Kasumi-1 (cell line): ENCODE data around the gene PRR20E.
"Not testable (repeated sequence)": the region's sequence is repeated elsewhere in the genome, so short reads cannot be mapped to it uniquely, and the experiment has no call there.

ENCODE experiments used
- DNase-seq, 2 experiments: peaks; one replicate each; lab custom pipeline; 2025; lab: John Stamatoyannopoulos, UW

Gene PRR20E

DNA sequence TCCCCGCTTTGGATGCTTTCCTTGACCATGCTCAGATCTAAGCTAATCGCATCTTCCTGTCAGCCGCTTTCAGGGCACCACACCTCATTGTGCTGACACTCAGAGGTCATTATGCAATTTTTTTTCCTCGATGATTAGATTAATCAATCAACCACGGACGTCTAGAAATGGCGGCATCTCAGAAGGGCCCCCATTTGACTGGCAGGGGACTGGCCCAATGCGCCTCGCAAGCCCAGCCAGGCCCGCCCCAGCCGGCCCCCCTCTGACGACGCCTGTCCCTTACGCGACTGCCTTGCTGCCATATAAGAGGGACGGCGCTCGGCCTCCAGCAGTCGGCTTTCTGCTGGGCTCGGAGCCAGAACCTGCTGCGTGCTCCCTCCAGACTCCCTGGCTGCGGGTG is at the start of gene PRR20E:
Gene PRR20E (plus strand): TSS at position 301 of the 400 bp plus-strand sequence. CDS start 387 bp downstream, outside the sequence.
- DNase-seq, result not testable (repeated sequence)

DNA sequence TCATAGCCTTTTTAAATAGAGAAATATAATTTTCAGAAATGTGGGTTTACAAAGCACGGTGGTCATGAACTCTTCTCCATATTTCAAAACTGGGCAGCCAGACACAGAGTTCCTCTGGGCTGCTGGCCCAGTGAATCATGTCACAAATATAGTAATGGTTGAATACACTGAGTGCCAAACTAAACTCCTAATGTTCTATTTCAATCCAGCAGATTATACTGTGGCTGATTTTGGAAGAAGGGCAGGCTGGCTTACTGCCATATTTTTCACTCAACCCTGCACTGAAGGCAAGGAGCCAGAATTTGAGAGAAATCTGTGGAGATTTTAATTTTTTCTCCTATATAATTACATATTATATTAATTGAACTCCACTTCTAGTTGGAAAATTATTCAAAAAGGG is 43.3 kb upstream of the PRR20E start:
- DNase-seq, result no peak

DNA sequence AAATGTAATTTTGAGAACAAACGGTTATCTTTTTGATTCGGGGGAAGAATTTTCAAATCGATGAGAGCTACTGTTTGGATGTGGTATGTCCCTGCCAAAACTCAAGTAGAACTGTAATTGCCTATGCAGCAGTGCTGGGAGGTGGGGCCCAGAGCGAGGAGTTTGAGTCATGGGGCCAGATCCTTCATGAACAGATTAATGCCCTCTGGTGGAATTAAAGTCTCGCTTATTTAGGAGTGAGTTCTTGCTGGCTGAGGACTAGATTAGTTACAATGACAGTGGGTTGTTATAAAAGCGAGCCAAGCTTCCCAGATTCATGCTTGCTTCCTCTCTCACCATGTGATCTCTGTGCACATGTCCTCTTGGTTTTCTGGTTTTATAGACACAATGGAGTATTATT is 38.1 kb upstream of the PRR20E start:
- DNase-seq, result no peak

DNA sequence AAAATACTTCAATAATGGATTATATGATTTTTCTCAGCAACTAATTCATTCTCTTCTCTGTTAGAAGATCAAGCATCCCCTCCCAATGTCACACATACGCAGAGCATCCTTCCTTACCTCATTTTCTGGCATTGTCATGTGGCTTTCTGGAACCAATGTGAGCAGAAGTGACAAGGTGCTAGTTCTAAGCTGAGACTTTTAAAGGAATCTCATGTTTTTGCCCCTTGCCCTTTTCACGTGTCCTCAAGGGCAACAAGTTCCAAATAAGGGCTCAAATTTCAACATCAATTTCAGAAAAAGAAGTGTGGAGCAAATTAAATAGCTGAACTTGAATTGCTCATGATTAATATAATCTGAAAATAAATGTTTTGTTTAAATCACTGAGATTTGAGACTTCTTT is 30.9 kb upstream of the PRR20E start:
- DNase-seq, result no peak

DNA sequence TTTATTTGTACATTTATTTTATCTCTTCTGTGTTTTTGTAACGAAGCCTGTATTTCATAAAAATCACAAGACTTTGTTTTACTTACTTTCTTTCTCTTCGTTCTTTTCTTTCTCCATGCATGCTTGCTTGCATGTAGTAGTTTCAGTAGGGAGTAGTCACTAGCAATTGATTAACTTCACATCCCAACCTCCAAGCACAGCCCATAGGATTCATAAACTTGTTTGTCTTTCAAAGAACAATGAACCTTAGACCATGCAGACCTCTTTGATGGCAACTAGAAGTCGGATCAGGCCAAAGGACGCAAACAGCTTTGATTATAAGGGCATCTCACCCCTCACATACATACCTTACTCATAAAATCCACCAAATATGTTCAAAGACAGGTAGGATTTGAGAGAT is 29.4 kb upstream of the PRR20E start:
- no peak for DNase-seq

DNA sequence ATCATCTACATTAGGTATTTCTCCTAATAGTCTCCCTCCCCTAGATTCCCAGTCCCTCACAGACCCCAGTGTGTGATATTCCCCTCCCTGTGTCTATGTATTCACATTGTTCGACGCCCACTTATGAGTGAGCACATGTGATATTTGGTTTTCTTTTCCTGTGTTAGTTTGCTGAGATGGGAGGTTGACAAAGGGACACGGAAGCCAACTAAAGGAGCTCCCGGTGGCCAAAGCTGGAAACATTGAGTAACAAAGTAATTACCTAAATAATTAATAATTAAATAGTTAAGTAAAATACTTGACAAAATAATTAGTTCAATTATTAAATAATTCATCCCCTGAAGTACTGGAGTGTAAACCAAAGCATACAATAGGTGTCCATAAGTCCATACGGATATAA is 28.0 kb upstream of the PRR20E start:
- DNase-seq, result no peak

DNA sequence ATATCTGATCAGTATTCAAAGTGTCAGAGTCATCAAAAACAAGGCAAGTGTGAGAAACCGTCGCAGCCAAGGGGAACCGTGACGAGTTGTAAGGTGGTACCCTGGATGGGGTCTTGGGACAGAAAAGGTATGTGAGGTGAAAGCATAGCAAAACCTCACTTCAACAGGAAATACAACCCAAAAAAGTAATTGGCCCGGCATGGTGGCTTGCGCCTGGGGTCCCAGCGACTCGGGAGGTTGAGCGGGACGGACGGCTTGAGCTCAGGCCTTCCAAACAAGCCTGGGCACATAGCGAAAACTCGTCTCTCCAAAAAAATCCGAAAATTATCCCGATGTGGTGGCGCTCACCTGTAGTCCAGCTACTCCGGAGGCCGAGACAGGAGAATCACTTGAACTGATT is 27.2 kb upstream of the PRR20E start:
- not testable (repeated sequence) for DNase-seq

DNA sequence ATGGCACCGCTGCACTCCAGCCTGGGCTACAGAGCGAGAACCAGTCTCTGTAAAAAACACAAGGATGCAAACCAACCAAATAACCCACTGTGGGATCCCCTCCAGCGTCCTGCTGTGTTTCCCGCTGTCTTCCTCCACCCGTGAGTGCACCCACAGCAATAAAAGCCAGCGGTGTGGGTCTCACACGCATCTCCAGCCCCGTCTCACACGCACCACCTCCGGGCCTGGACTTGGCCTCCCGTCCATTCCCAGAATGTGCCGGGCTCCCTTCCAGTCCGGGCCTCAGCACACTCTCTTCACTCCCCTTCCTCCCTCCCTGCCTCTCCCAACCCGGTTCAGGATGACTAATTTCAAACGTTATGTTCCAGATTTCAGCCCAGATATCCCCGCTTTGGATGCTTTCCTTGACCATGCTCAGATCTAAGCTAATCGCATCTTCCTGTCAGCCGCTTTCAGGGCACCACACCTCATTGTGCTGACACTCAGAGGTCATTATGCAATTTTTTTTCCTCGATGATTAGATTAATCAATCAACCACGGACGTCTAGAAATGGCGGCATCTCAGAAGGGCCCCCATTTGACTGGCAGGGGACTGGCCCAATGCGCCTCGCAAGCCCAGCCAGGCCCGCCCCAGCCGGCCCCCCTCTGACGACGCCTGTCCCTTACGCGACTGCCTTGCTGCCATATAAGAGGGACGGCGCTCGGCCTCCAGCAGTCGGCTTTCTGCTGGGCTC is 26.6 kb upstream of the PRR20E start, which contains the start of gene PRR20A:
Gene PRR20A (plus strand): TSS at position 684 of the 734 bp plus-strand sequence. CDS start 387 bp downstream, outside the sequence.
- not testable (repeated sequence) for DNase-seq

DNA sequence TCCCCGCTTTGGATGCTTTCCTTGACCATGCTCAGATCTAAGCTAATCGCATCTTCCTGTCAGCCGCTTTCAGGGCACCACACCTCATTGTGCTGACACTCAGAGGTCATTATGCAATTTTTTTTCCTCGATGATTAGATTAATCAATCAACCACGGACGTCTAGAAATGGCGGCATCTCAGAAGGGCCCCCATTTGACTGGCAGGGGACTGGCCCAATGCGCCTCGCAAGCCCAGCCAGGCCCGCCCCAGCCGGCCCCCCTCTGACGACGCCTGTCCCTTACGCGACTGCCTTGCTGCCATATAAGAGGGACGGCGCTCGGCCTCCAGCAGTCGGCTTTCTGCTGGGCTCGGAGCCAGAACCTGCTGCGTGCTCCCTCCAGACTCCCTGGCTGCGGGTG is 19.8 kb upstream of the PRR20E start, which contains the start of gene PRR20B:
Gene PRR20B (plus strand): TSS at position 301 of the 400 bp plus-strand sequence. CDS start 387 bp downstream, outside the sequence.
- DNase-seq, result not testable (repeated sequence)

DNA sequence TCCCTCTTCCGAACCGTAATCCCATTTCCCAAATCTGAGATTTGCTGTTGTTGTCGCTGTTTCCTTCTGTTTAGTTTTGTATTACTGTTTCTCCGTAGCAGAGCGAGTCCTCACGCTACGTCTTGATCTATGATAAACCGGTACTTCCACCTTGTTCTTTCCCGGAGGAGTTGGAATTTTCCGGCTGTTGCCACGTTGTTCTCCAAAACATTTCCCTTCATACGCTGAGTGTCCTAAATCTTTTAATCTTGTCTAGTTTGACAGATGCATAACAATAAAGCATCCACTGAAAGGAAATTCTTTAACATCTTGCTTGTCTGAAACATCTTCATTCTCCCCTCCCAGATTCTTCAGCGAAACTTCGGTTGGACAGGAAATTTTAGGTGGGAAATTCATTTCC is 18.9 kb upstream of the PRR20E start:
- DNase-seq, result not testable (repeated sequence)

DNA sequence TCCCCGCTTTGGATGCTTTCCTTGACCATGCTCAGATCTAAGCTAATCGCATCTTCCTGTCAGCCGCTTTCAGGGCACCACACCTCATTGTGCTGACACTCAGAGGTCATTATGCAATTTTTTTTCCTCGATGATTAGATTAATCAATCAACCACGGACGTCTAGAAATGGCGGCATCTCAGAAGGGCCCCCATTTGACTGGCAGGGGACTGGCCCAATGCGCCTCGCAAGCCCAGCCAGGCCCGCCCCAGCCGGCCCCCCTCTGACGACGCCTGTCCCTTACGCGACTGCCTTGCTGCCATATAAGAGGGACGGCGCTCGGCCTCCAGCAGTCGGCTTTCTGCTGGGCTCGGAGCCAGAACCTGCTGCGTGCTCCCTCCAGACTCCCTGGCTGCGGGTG is 13.2 kb upstream of the PRR20E start, which contains the start of gene PRR20C:
Gene PRR20C (plus strand): TSS at position 301 of the 400 bp plus-strand sequence. CDS start 387 bp downstream, outside the sequence.
- not testable (repeated sequence) for DNase-seq

DNA sequence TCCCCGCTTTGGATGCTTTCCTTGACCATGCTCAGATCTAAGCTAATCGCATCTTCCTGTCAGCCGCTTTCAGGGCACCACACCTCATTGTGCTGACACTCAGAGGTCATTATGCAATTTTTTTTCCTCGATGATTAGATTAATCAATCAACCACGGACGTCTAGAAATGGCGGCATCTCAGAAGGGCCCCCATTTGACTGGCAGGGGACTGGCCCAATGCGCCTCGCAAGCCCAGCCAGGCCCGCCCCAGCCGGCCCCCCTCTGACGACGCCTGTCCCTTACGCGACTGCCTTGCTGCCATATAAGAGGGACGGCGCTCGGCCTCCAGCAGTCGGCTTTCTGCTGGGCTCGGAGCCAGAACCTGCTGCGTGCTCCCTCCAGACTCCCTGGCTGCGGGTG is 6.7 kb upstream of the PRR20E start, which contains the start of gene PRR20D:
Gene PRR20D (plus strand): TSS at position 301 of the 400 bp plus-strand sequence. CDS start 387 bp downstream, outside the sequence.
- DNase-seq, result not testable (repeated sequence)

DNA sequence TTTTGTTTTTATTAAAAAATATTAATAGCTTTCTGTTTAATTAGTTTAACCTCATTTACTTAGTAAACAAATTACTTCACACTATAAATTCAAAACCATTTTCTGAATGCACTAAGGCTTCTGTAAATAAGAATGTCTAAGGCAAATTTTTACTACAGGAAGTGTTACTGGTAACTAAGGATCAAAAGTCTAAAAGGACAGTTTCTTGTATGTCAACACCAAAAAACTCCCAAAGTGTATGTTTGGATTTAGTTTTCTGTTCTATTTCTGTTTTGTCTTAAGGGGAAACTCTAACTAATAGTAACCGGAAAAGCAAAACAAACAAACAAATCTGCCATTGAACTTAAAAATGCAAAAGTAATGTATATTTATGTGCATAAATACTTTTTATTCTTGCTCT is 24.7 kb downstream of the PRR20E start:
- DNase-seq, result no peak

DNA sequence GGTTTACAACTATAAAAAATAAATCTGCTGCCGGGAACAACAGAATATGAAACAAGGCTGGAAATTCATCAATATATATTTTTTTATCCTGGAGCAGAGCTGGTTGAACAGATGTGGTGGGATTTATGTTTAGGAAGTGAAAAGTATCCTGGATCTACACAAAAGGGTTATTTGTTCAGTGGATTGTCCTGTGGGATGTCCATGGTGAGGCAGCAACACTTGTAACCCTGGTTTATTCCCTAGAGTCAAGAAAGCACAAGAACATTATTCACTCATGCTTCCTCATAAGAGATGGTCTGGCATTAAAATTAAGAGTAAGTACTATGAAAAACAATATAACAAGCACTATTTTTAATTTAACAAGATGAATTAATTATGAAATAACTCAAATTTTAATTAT is 46.0 kb downstream of the PRR20E start:
- DNase-seq, result no peak
